ENCODE data around the gene JDP2.
A peak's percentile ranks its signal among the peaks of the same experiment; 100 is the strongest.

The JDP2 gene

DNA sequence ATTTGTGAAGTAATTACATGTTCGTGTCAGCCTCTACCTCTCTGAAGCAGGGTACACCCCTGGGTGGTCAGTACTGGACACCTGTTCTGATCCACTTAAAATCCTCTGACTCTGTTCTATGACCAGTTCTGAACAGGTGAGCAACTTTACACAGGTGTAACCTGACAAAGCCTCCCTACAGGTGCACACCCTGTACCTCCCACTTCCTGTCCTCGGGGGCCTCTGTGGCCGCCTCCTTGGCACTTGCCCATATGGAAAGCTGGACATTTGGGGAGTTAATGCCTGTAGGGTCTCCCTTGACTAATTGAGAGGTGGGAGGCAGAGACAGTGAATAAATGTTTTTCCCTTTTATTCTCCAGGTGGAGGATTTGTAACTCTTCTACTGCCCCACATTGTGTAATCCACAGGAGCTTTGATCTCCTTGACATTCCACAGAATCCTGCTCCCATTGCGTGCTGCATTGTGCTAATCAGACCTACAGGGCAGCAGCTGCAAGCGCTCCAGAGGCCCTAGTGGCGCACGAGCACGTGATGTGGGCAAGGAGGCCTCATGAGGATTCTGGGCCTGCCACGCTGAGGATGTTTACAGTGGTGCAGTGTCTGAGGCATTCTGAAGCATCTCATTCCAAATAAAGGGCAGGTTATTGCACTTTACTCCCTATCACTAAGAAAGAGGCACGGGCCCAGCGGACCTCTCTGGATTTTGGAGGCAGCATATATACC is 48.6 kb downstream of the JDP2 start:
- DNase-seq (ENCODE audit: insufficient read length, low spot score) (no peak), FAIRE-seq (no peak)

DNA sequence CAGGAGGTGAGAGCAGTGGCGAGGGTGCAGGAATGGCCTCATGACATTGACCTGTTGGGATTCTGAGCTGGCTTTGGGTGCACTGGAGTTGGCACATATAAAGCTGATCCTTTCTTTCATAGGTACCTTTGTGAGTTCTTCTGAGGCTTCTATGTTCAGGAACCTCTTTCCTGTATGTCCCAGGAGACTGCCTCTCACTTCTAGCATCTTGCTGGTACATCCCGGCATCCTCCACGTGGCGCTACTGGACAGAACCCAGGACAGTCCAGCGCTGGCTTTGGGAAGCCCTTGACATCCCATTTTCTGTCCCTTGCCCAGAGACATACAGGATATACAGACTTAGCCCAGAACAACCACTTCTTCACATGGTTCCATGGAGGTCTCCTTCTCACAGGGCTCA is 50.1 kb downstream of the JDP2 start:
- FAIRE-seq (no peak), DNase-seq (ENCODE audit: insufficient read length, low spot score) (no peak)

DNA sequence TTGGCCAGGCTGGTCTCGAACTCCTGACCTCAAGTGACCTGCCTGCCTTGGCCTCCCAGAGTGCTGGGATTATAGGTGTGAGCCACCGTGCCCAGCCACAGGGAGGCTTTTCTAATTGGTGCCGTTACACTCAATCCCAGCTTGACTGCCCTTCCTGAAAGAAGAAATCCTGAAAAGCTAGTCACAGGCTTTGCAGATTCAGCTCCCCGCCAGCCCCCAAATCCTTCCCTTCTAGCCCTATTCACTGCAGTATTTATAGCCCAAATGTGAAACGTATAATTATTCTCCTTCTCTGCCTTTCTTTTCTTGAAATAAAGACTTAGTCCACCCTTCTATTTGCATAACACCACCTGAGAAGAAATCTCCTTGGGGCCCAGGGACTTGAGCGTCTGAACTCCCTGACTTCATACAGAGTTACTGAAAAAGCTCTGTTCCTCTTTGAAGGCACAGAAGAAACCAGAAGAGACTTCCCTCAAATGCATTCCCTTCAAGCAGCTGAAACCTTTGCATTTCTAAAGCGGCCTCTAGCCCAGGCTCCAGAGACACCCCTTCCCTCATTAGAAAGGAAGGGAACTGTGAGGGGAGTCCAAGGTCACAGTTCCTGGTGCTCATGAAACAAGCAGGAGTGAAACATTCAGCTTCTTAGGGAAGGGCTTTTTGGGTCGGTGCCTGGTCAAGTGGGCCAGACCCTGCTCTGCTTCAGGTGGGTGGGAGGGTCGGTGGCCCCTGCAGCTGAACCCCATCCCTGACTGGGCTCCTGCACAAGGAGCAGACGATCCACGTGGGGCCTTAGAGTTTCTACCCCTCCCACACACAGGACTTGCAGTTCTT is 52.2 kb downstream of the JDP2 start:
- FAIRE-seq (peak; percentile 89), DNase-seq (ENCODE audit: insufficient read length, low spot score) (peak; percentile 50)

DNA sequence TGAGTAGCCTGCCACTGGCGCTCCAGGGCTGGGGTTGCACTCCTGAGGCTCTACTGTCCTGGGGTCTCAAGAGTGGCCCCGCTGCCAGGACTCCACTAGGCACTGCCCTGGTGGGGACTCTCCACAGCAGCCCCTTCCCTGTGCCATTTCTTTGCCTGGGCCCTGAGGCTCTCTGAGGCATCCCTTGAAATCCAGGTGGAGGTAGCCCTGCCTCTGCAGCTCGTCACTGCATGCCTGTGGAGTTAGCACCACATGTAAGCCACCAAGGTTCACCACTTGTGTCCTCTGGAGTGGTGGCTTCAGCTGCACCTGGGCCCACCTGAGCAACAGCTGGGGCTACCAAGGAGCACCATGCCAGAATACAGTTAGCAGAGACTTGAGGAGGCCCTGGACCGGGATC is 54.5 kb downstream of the JDP2 start:
- no peak for DNase-seq (ENCODE audit: insufficient read length, low spot score)
- no peak for FAIRE-seq

DNA sequence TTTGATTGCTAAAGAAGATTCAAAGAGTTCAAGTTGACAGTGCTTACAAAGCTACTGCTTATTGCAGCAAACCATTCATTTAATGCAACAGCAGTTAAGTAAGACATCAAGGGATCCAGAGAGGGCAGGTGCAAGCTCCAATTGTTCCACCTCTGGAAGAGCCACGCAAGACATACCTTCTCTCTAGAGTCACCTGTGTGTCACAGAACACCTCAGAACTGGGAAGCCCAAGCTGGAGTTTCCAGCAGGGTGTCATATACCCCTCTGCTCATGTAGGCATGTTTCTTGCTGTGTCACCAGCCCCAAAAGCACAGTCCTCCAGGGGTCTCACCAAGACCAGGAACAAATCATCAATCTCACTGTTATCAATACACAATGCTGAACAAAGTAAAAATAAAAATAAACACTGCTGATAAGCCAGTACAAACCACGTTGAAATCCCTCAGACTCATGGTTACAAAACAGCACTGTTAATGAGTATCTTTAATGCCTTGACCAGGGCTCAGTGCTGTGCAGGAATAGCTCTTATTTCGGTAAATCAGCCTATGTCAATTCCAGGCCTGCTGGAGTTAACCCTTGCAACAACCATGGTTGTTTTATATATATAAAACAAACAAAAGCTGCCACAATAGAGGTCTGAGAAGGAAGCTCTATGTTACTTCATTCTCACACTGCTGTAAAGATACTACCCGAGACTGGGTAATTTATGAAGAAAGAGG is 57.0 kb downstream of the JDP2 start:
- DNase-seq (ENCODE audit: insufficient read length, low spot score) (no peak), FAIRE-seq (no peak)

DNA sequence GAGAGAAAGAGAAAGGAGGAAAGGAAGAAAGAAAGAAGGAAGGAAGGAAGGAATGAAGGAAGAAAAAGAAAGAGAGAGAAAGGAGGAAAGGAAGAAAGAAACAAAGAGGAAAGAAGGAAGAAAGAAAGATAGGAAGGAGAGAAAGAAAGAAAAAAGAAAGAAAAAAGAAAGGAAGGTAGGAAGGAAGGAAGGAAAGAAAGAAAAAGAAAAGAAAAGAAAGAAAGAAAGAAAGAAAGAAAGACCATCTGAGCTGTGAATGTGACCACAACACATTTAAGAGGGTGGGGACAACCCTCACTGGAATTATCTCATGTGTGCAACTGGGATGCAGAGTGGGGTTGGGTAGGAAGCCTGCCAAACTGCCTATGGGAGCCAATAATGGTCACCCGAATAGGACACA is 58.5 kb downstream of the JDP2 start:
- FAIRE-seq = no peak
- no peak for DNase-seq (ENCODE audit: insufficient read length, low spot score)

DNA sequence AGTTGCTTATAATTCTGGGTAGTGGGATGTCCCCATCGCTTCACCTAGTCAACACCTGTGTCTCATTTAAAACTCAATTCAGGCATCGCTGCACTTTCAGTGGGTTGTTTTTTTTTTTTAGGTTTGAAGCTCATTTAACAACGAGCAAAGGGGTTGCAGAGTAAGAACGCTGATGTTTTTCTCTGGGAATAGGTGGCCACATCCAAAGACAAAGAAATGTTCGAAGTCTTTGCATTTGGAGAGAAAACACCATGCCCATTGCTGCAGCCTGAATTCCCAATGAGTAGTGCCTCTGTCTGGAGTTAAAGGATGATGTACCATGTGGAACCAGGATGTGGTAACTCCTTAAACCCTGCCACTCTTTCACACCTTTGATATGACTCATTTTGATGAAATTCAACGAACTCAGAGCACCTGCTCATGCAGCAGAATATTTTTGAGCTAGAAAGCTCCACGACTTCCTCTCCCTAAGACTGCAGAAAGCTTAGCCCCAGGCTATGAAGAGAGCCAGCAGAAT is 59.4 kb downstream of the JDP2 start:
- FAIRE-seq (no peak), DNase-seq (ENCODE audit: insufficient read length, low spot score) (peak; percentile 40)

DNA sequence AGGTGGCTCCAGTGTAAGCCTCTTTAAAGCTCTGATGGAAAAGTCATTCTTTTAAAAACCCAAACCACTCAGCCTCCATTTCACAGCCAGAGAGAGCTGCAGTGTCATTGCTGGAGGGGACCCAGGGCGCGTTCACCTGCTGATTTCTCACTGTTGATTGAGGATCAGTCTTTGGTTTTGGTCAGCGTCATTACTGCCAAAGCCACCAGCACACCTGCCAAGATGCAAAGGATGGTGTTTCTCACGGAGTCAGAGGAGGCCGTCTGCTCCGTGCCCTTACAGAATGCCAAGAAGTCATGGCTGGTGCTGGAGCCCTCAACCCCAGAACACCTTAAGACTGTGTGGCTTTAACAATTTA is 61.6 kb downstream of the JDP2 start:
- no peak for FAIRE-seq

DNA sequence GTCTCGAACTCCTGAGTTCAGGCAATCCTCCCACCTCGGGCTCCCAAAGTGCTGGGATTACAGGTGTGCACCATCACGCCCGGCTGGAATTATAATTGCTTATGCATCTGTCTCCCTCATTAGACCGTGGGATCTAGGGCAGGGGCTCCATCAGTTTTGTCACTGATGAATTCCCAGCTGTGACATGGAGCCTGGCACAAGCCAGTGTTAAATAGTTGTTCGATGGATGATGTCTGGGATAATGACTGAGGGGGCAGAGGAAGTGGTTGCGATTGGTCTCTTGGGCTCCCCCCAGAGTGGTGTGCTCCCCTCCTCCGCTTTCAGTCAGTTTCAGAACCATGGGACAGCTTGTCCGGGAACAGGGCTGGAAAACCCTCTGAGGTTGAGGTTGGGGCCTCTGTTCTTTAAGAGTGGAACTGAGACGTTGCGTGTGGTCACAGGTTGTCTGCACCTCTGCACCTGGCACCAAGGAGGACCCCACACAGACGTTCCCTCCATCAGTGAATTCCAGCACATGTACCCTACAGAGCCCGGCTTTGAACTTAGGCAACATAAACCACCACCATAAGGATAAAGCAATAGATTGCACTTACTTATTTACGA is 63.7 kb downstream of the JDP2 start:
- no peak for FAIRE-seq
- DNase-seq (ENCODE audit: insufficient read length, low spot score) = no peak

More for the DNA sequence above, 61.6 kb downstream of the JDP2 start:
- DNase-seq (ENCODE audit: insufficient read length, low spot score) = no peak

DNA sequence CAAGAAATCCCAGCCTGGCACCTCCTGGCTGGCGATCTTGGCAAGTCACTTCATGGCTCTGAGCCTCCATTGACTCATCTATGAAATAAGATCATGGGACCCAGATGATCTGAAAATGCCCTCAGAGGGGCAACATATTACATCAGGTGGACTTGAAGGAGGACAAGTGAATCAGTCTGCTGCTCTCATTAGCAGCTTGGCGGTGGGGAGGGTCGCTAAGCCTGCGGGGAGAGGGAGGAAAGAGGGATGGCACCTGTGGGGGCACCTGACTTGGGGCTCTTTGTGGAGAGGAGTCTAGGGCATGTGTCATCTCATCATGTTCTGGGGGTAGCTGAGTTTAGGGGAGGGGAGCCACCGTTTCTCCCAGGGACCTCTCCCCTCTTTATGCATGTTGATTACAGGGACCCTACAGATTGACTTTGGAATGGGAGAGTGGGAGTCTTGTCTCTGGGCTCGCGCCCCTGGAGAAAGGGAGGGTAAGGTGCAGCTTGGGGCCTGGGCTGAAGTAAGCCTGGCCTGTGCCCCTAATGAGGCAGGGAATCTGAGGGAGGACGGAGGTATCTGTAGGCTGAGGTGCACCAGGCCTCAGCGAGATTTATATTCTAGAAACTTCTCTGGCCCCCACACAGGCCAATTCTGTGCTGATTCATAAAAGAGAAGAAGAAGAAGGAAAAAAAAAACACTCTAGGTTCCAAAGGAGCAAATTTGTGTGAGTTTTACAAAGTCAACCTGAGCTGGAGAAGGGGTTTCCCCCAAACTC is 65.2 kb downstream of the JDP2 start:
- FAIRE-seq (no peak), DNase-seq (ENCODE audit: insufficient read length, low spot score) (no peak)

DNA sequence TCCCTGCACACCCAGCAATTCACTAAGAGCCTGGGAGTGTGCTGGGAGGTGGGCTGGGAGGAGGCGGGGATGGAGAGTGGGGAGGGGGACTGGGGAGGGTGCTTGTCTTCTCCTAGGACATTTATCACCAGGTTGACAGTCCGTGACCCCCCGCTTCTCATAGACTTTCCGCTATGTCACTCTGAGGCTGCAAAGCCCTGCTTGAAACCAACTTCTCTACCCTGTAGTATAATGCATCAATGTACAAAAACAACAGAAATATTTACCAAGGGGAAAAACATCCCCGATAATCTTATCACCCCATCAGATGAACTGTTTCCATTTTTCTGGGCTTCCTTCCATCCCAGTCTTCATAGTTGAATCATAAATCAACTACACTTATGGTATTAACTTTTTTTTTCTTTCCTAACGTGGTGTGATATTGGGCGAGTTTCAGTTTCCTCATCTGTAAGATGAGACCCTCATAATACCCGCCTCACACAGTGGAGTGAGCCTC is 65.8 kb downstream of the JDP2 start:
- peak; percentile 57 for FAIRE-seq
- DNase-seq (ENCODE audit: insufficient read length, low spot score) = no peak

DNA sequence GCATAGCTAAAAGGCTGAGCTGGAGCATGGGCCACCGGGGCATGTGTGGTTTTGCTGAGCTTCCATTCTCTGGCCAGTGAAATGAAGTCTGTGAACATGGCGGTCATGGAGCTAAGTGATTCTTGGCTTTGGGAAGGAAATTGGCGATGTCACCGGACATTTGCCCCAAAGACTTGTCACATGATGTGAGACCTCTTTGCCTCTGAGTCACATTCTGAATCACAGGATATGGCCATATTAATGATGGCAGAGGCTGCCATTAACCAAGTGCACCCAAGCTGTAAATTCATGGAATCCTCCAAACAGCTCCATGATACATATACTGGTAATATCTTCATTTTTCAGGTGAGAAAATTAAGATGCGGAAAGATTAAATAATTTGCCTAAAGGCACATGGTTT is 67.1 kb downstream of the JDP2 start:
- FAIRE-seq = peak; percentile 72
- no peak for DNase-seq (ENCODE audit: insufficient read length, low spot score)

DNA sequence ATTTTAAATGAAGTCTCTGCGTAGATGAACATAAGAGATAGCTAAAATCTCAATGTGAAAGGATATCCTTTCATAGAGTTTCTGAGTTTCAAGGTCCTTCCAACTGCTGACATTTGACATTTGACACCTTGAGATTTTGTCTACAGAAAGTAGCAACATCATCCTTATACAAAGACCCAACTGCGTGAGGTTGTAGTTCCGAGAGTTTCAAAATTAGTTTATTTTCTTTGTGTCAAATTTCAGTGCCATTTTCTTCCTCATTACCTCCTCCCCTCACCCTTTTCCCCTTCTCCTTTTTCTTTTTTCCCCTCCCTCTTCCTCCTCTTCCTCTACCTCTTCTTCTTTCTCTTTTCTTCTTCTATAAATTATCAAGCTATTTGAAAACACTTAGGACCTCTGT is 67.6 kb downstream of the JDP2 start:
- DNase-seq (ENCODE audit: insufficient read length, low spot score) (no peak), FAIRE-seq (peak; percentile 26)

DNA sequence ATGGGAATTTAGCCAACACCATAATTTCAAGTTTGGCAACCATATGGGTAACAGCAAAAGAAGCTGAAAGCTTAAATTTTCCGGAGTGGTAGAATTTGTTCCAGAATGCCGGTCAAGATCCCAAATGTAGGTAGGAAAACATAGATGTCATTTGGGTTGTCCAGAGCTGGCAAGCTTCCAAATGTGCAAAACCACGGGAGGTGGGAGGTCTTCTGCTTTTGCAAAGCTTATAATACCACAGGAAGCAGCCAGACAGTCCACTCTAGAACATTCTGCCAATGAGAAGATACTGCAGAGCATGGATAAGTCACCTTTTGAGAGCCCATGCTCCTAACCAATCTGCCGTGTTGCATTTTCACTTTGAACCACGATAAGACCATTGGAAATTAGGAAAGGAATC is 68.1 kb downstream of the JDP2 start:
- FAIRE-seq (peak; percentile 55), DNase-seq (ENCODE audit: insufficient read length, low spot score) (no peak)

DNA sequence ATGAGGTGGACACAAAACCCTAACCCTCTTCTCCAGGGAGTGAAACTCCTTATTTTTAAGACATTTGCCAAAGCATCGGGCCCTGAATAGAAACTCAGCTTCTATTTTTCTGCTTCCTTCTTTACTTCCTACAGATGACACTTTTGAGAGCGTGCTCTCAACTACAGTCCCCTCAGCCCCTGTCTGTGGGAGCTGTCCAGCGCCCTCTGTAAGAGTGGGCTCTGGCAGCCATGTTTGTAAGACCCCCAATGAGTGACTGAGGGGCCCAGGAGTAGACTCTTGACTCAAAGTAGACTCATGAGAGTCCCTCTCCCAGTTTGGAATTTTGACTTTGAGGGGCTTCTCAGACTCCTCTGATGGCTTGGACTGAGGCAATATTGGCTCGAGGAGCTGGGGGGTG is 68.9 kb downstream of the JDP2 start:
- DNase-seq (ENCODE audit: insufficient read length, low spot score) (no peak), FAIRE-seq (no peak)

DNA sequence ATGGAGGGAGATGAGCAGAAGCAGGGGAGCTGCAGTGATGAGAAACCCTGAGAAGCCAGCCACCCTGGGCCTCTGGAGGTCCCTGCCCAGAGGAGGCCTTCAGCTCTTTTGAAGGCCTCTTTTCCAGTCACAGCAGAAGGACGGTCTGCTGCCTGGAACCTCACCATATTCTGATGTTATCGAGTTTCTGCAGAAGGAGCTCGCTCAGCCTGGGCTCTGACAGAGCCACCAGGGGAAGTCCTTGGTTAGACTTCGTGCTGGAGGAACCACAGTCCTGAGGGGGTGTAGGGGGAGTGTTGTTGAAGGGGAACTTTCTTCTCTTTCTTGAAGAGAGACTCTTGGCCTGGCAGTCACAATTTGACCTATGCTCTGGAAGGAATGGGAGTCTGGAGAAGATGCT is 69.4 kb downstream of the JDP2 start:
- no peak for DNase-seq (ENCODE audit: insufficient read length, low spot score)
- peak; percentile 83 for FAIRE-seq

DNA sequence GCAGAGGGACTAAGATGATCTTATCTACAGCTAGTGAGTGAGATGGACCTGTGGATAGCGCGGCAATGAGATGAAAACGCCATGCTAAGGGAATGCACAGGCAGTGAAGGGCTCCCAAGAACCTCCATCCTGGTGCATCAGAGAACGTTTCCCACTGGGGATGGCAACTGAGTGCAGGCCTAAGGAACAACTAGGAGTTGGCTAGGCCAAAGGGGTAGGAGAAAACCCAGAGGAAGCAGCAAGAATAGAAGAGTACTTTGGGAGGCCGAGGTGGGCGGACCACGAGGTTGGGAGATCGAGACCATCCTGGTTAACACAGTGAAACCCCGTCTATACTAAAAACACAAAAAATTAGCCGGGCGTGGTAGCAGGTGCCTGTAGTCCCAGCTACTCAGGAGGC is 69.9 kb downstream of the JDP2 start:
- DNase-seq (ENCODE audit: insufficient read length, low spot score) (no peak), FAIRE-seq (no peak)

DNA sequence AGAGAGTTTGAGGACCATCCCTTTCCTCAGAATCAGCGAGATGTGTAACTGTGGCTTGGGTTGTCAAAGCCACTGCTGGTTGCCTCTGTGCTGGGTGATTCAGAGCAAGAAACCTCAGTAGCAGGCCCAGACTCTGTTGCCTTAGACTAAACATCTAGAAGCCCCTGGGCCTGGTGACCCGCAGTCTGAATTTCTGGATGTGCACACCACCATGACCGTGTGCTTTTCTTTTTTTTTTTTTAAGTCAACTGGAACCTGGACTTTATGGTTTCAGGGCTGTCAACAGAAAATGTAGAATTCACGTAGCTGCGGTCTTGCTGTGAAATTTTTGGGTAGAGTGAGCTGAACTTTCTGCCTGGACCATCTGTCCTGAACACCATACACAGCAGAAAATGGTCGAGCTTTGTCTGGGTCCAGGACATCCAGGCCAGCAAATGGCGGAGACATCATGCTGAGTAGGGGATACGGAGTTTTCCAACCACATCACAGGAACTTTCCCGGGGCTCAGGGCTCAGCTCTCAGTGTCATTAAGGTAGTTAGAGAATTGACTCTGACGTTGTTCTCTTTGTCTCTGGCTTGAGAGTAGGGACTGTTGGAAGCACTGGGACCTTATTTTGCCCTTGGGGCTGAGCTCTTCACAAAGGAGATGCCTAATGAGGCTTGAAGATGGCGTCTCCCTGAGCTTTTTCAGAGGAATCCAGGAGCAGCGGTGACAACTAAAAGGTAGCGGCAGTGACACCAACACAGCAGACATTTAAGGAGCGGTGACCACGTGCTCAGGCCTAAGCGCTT is 71.5 kb downstream of the JDP2 start:
- DNase-seq (ENCODE audit: insufficient read length, low spot score) = no peak
- peak; percentile 91 for FAIRE-seq

DNA sequence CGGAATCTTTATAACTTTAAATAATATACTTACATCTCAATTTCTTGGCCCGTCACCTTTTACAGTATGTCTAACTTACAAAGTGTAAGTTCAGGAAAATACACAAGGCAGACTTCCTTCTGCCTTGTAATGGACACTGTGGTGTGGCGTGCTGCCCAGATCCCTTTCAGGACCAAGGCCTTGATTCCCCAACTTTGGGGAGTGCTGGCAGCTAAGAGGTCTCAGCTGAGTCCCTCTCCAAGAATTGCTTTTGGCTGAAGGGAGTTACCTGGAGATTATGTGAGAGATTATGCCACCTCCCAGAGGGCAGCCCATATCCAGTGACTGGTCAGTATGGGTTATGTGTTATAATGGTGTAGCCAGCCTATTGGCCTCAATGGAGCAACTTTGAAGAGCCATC is 73.3 kb downstream of the JDP2 start:
- FAIRE-seq (peak; percentile 64), DNase-seq (ENCODE audit: insufficient read length, low spot score) (no peak)
